Nephron (organoid): ENCODE results near the gene NEDD4L.
A peak's percentile ranks its signal among the peaks of the same experiment; 100 is the strongest.

ENCODE experiments used
- H3K27ac Mint-ChIP-seq, 3 experiments: 2 replicates each; pipeline ENCODE4 v1.8.0; 2020; ENCODE audit warnings: mixed read lengths in 3 of 3, mild to moderate bottlenecking in 2 of 3, moderate library complexity in 1 of 3
- H3K27me3 Mint-ChIP-seq: 2 replicates; pipeline ENCODE4 v1.8.0; 2021; ENCODE audit warnings: low read depth, mild to moderate bottlenecking, moderate library complexity, mixed read lengths
- H3K36me3 Mint-ChIP-seq: 2 replicates; pipeline ENCODE4 v1.8.0; 2020; ENCODE audit warnings: low read depth, mixed read lengths
- H3K4me1 Mint-ChIP-seq: 2 replicates; pipeline ENCODE4 v1.8.0; 2020; ENCODE audit warnings: mixed read lengths
- H3K4me3 Mint-ChIP-seq, 3 experiments: 2 replicates each; pipeline ENCODE4 v1.8.0; 2020; ENCODE audit warnings: mild to moderate bottlenecking in 3 of 3, mixed read lengths in 3 of 3, moderate library complexity in 2 of 3
- H3K9me3 Mint-ChIP-seq: 2 replicates; pipeline ENCODE4 v1.8.0; 2020; ENCODE audit warnings: mixed read lengths
- CTCF ChIP-seq, 3 experiments: fragments of 200-600 bp; sonication (generic); IDR thresholded peaks; one replicate each; pipeline ENCODE4 v1.5.0; 2021; ENCODE audit warnings: antibody characterized with exemption in 3 of 3; ENCODE audit not compliant: unreplicated experiment in 3 of 3

The NEDD4L gene

DNA sequence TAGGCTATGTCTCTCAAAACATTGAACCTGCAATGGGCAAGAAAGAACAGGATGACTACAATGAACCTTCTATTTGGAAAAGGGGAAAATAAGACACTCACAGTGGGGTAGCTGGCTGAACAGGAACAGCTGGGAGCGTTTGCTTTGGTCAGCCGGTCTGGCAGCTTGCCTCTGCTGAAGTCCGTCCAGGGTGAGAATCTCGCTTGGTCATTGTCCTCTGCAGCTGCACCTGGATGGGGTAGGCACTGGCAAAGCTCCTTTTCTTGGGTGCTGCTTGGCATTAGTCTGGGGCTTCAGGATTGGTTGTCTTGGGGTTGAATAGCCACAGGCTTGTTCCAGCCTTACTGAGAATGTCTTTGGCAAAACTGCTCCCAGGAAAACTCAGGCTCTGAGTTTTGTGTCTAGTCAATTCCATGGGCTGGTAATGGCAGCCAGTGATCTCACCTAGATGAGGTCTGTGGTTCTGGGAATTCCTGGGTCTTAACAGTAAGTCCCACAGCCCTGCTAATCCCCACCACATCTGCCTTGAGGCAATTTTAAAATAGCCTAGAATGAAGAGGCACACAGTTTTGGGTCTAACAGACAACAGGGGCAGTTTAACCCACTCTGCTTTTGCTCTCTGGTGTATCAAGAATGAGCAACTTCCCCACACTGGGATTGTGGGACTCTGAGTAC is 13.4 kb downstream of the NEDD4L start:
- Mint-ChIP-seq H3K9me3 (no peaks in the 10 kb centered on the region), H3K27ac (no peak overlapping the region), H3K27me3 (no peaks in the 10 kb centered on the region), H3K36me3 (peaks cover 32% of the 10 kb centered on the region), H3K4me1 (peaks cover 32% of the 10 kb centered on the region), H3K4me3 (no peak overlapping the region)
- no peak for TF ChIP-seq CTCF (IDR thresholded peaks at IDR 0.05; ENCODE audit: unreplicated experiment in 3 of 3)

DNA sequence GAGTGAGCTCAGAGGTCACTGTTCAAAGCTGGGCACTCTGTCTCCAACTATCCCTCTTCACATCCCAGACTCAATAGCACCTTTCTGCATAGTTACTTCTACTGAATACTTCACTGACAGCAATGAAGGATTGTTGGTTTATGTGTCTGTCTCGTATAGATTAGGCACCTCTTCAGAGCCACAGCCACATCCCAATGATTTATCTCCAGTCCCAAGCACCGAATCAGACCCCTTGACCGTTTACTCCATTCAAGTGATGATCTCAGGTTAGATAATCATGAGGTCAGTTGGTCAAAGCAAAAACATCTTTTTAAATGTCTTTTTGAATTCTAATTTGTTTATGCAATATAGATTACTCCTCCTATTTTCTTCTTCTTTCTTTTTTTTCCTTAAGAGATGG is 14.7 kb downstream of the NEDD4L start:
- Mint-ChIP-seq H3K4me1 (peaks cover 29% of the 10 kb centered on the region), H3K4me3 (no peak overlapping the region), H3K36me3 (peaks cover 29% of the 10 kb centered on the region), H3K27ac (no peak overlapping the region), H3K9me3 (no peaks in the 10 kb centered on the region), H3K27me3 (no peaks in the 10 kb centered on the region)
- no peak for TF ChIP-seq CTCF (IDR thresholded peaks at IDR 0.05; ENCODE audit: unreplicated experiment in 3 of 3)

- no peak for TF ChIP-seq CTCF (IDR thresholded peaks at IDR 0.05; ENCODE audit: unreplicated experiment in 3 of 3)
- no peak overlapping the region for H3K27ac Mint-ChIP-seq
- peaks cover 28% of the 10 kb centered on the region for H3K4me1 Mint-ChIP-seq
- no peak overlapping the region for H3K4me3 Mint-ChIP-seq
- H3K9me3 Mint-ChIP-seq = no peaks in the 10 kb centered on the region
- H3K27me3 Mint-ChIP-seq = no peaks in the 10 kb centered on the region
- H3K36me3 Mint-ChIP-seq = peaks cover 28% of the 10 kb centered on the region
Observed at GRCh38 chr18:58060254-58060653, 16.2 kb downstream of the NEDD4L start.

DNA sequence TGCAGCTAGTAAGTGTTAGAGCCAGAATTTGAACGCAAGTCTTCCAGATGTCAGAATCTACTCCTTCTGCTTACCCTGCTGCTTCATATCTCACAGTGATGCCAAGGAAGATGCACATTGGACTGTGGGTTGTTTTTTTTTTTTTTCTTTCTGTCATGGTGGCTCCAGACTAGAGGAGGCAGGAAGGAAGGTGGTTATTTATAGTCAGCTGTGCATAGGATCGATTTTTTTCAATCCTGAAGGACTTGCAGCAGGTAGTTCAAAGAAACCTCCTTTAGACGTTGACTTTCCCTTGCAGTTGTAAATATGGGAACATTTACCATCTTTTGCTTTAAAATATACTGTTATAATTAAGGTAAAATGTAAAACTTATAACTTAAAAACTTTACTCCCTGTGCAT is 17.3 kb downstream of the NEDD4L start:
- H3K27ac Mint-ChIP-seq = peak overlapping the region; percentile 43 to 71 (median 62)
- peaks cover 20% of the 10 kb centered on the region for H3K4me1 Mint-ChIP-seq
- TF ChIP-seq CTCF (IDR thresholded peaks at IDR 0.05; ENCODE audit: unreplicated experiment in 3 of 3) = no peak
- H3K27me3 Mint-ChIP-seq = no peaks in the 10 kb centered on the region
- H3K4me3 Mint-ChIP-seq = no peak overlapping the region
- peaks cover 31% of the 10 kb centered on the region for H3K36me3 Mint-ChIP-seq
- H3K9me3 Mint-ChIP-seq = no peaks in the 10 kb centered on the region

DNA sequence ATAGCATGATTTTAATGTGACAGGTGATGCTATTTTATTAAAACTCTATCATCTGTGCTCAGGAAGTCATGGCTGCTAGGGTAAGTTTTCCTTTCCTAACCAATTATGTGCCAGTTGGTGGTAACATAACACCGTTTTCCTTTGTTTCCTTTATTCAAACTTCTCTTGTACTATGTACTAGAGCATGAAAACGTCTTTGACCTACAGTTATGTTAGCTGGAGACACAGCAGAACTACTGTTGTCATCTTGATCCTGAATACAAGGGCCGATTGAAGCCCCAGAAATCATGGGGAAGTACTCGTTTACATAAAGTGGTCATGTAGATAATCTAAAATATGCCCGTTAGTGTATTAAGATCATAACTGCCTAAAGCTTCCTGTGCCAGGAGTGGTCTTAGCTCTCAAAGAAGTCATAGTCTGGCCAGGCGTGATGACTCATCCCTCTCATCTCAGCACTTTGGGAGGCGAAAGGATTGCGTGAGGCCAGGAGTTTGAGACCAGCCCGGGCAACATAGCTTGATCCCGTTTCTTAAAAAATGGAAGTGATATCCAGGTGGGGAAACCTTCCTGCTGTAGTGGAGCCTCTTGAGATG is 20.5 kb downstream of the NEDD4L start:
- peaks cover 27% of the 10 kb centered on the region for H3K4me1 Mint-ChIP-seq
- H3K27ac Mint-ChIP-seq = no peak overlapping the region
- no peak for TF ChIP-seq CTCF (IDR thresholded peaks at IDR 0.05; ENCODE audit: unreplicated experiment in 3 of 3)
- H3K4me3 Mint-ChIP-seq = no peak overlapping the region
- no peaks in the 10 kb centered on the region for H3K9me3 Mint-ChIP-seq
- H3K36me3 Mint-ChIP-seq = peaks cover 20% of the 10 kb centered on the region
- no peaks in the 10 kb centered on the region for H3K27me3 Mint-ChIP-seq

GRCh38 chr18:58065956-58066355 is 21.9 kb downstream of the NEDD4L start:
- Mint-ChIP-seq H3K9me3 (no peaks in the 10 kb centered on the region), H3K27ac (no peak overlapping the region), H3K27me3 (no peaks in the 10 kb centered on the region), H3K4me3 (no peak overlapping the region), H3K36me3 (peaks cover 23% of the 10 kb centered on the region), H3K4me1 (peaks cover 27% of the 10 kb centered on the region)
- no peak for TF ChIP-seq CTCF (IDR thresholded peaks at IDR 0.05; ENCODE audit: unreplicated experiment in 3 of 3)
